ENCODE data around the gene PTPN4.

The PTPN4 gene

DNA sequence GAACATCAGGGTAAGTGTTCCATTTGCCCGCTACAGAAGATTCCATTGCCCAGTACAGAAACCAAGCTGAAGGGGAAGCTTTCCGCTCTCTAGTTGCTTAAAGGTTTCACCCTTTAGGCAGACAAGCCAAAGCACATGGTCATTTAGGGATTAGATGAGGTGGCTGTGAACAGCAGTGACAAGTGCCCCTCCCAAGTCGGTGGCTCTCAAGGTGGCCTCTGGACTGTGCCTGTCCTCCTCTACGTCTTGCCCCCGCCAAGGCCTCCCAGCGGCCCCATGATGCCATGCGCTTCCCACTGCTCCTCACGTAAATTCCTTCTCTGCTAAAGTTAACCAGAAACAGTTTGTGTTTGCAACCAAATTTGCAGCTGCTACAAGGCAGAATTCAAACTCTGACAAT lies 24.2 kb upstream of the PTPN4 start:
- no peak for DNase-seq

DNA sequence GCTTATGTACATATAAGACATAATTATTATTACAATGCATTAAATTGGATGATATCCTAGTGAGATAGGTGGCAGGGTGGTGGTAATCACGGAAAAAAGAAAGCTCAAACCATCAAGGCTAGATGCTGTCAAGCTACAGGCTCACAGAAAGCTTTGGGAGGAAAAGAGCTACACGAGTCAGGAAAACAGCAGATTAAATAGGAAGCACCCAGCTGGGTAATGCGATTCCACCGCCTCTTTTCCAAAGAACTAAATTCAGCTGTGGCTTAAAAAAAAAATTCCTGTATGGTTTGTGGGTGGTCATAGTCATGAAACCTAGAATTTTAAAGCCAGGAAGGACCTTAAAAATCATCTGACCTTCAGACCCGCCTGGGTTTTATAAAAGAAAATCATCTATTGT lies 23.7 kb upstream of the PTPN4 start:
- DNase-seq = no peak

DNA sequence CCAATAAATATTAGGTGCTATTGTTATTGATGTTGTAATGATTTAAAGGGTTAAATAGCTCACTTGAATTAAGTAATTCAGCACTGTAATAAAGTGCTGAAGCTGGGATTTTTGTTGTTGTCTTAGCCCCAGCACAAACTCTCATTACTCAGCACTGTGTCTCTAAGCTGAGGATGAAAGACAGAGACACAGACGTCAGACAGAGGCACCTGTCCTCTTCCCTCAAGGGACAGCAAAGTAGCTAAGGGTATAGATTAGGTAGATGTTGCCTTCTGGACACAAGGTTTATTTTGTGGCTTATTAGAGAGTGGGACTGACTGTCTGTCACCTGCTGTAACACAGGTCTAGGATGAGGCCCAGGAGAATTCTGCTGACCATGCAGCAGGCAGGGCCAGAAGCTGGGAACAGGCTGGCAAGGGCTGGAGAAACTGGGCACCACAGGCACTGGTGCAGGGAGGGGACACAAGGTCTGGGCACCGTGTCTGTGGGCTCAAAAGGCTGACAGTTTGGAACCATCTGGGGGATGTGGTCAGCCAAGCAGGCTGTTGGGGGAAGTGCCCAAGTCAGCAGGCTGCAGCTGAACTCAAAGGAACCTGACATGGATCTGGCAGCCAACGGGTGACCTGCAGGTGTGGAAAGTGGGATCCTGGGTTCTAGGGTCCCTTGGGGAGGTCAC lies 20.0 kb upstream of the PTPN4 start:
- DNase-seq = no peak

DNA sequence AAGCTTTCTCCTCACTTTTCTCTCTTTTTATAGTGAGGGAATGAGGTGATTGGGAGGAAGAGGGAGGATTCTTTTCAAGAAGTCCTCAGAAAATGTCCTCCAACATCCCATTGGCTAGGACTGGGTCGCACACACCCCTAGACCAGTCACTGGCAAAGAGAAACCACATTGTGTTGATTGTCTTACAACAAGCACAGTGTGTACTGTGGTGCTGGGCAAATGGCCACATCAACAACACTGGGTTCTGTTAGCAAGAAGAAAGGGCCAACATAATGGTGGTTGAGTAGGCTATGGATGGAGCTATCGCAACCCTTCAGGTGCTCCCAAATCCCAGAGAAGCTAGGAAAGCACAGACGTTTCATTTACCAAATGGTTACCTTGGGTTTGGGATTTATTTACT lies 18.7 kb upstream of the PTPN4 start:
- no peak for DNase-seq

DNA sequence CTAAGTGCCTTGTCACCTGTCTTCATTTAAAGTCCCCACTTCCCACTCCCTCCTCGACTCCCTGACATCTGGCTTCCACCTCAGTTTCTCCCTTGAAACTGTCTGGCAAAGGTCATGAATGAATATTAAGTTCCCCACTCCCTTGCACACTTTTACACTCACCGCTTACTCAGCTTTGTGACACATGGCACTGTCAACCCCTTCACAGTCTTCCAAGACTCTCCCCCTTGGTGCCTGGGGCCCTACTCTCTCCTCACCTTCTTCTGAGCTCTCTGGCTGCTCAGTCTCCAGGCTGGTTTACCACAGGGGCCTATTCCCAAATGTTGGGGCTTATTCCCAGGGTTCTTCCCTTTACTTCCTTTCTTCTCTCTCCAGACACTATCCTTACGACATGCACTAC lies 17.9 kb upstream of the PTPN4 start:
- no peak for DNase-seq

DNA sequence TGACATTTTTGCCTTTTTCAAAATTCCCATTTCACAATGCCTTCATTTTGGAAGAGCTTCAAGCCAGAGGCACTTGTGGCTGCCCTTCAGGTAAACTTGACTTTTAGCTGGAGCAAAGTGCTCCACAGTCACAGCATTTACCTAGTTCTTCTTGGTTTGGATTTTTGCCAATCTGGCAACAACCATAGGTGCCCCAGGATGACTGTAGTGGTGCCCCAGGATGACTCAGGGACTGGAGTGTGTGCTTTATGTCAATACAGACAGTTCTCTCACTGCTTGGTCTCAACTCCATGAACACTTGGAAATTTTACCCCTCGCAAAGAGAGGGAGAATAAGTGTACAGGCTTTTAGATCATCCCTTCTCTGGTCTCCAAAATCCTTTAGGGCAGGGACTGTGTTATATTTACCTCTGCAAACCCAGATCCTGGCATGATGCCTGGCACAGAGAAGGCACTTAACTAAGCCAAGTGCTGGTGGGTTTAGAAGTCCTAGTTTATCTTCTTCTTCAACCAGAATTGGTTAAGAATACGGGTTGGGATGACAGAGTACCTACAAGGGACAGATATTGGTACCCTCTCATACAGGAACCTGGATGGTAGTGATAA lies 15.3 kb upstream of the PTPN4 start:
- DNase-seq = no peak

DNA sequence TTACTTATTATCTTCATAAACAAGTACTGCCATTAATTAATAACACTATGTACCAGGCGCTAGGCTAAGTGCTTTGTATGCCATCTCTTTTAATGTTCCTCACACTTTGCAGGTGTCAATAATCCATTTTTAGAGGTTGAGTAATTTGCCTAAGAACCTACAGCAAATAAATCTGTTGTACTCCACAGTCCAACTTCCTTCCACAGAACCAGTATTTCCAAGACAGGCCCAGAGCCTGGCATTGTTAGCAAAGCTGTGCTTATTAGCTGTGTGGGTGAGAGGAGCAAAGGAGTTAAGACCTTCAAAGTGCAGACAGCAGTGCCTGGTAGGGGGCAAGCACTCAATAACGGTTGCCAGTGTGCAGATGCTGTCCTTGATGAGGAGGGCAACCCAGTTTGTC lies 14.2 kb upstream of the PTPN4 start:
- no peak for DNase-seq

DNA sequence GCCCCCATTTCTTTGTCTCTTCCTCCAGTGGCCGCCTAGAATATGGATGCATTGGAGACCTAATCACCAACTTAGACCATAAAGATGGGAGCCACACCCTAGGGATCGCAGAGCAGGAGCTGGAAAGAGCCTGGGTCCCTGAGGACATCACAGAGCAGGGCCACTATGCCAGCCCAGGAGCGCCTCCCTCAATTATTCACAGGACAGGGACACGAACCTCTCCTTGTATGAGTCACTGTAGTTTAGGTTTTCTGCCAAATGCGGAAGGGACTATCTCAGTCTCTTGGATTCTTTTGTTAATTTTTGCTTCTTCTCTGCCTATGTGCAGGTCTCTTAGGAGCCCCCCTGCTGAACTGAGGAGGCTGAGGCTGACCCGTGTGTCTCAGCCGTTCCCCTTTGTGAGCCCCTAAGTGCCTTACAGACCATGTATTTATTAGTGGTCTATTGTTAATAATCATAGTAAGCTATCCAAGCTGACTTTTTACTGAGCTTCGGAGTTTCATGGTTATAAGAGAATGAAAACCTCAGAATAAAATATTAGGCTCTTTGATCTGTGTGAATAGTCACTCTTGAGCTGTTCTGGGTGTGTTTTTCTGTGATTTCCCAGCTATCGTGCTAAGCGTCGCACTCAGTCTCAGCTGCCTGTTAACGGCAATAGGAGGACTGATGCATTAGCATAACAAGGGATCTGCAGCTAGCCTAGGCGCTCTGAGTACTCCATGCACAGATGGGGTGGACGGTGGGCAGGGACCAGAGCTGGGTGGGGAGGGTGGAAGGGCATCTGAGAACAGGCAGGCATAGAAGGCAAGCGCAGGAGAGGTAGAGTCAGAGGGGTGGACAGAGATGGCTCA lies 12.7 kb upstream of the PTPN4 start:
- no peak for DNase-seq

DNA sequence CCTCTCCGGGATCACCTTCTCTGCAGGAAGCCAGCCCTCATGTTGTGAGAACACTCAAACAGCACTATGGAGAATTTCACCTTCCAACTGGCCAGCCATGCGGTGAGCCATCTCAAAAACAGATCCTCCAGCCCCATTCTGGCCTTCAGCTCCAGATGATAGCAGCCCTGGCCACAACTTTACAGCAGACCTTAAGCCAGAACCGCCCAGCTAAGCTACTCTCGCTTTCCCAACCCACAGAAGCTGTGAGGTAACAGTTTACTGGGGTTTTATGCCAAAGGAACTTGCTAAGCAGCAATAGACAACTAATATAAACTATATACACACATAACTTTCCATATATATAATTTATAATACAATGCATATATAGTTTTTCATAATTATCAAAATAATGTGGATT lies 11.6 kb upstream of the PTPN4 start:
- DNase-seq = no peak

DNA sequence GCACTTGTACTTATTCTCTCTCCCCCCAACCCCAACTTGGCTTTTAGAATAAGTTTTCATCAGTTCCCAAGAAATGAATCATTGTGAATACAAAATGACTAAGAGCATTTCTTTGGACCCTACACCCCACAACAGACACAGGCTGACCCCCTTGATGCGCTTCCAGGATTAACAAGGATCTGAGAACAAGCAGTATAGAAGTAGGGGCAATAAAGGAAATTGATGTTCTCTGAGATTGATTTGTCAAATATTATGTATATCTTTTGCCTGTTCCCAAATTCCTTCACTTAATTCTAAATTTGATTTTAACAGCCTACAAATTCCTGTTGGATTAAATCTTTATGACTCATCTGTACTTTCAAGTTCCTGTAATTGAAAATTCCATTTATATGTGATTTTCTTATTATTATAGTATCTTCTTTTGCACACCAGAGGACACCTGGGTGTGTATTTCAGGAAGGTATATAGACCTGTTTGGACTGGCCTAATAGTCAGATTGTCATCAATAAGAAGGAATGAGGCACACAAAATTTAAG lies 10.2 kb upstream of the PTPN4 start:
- no peak for DNase-seq

DNA sequence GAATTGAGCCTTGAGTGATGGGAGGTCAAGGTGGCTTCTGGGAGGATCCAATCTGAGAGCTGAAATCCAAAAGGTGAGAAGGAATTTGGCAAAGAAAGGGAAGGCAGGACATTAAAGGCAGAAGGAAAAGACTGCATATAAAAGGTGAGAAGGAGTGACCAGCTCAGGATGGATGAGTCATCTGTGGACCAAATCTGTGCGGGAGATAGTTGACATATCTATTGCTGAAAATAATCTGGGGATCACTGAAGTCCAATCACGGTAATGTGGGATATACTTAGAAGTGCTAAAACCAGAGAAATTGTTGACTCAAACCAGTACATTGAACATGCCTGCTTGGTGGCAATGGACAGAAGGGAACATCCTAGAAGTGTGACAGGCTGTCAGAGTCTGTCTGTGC lies 8.0 kb upstream of the PTPN4 start:
- DNase-seq = no peak

DNA sequence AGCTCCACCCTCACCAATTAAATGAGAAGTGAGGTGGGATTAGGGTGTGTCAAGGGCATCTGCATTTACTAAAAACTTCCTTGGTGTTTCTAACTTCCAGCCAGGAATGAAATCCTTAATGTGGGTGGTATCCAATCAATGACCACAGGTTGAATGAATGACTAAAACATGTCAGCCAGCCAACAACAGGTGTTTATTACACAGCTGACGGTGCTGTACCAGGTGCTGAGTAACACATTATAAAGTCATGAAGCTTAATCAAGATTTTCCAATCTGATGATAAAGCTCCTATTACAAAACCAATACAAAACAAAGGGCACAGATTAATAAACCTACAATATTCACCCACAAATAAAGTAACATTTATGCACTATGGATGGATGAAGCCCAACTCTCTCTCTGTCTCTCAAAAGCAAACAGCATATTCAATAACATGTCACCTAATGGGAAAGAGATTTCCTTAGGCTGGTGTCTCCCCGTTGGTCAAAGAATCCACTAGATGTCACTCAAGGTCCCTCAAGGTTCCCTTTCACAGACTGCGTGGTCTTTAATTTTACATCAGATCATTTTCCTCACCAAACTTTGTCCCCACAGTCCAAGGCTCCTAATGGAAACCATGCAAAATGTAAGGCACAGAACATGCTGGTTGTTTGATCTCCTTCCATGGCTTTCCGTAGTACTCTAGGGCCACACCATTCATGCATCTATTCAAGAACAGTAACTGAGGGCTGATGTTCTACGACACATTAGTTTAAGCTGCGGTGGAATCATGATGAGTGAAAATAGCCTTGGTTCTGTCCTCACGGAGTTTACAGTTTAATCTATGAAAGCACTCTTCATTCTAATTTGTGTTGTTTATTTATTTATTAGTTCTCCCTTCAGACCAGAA lies 6.4 kb upstream of the PTPN4 start:
- DNase-seq = peak; percentile 32

DNA sequence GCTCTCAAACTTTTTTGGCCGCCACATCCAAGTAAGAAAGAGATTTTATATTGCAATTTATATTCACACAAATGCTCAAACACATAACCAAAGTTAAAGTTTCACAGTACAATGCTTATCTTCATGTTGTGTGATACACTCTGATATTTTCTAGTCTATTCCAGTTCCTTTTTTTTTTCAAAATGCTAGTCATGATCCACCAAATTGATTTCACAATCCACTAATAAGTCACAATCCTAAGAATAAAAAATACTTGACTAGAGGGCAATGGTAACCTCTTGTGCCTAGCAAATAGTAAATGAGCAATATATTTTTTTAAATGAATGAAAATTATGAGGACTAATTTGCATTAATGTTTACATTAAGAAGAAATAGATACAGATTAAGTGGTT lies 5.8 kb upstream of the PTPN4 start:
- no peak for DNase-seq

DNA sequence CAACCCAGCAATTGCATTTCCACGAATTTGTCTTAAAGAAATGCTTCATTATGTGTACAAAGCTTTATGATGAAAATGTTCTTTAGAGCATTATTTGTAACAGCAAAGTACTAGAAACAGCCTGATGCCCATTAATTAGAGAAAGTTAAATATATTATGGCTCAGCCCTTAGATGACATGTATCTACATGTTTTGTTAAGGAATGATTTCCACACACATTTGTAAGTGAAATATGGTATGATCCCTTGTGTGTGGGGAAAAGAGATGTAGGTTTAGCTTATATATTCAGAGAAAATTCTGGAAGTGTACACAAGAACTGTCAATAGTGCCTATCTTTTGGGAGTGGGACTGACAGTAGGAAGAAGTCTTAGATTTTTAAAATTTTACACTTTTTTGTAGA lies 3.8 kb upstream of the PTPN4 start:
- no peak for DNase-seq

DNA sequence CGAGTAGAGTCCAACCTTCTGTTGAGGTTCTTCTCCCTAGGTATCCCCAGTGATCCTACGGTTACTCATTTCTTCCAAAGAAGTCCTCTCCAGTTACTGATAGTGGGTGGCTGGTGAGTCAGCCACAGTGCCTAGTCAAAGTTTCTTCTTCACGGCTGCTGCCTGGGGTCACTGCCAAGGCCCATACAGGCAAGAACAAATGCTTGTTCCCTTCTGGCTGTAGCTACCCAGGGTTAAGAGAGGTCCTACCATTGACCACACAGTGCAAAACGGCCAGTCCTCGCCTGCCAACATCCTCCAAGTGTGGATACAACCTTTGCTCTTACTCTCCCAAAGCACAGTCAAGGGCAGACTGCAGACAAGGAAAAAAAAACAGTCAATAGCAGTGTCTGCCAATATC lies 2.9 kb upstream of the PTPN4 start:
- no peak for DNase-seq

DNA sequence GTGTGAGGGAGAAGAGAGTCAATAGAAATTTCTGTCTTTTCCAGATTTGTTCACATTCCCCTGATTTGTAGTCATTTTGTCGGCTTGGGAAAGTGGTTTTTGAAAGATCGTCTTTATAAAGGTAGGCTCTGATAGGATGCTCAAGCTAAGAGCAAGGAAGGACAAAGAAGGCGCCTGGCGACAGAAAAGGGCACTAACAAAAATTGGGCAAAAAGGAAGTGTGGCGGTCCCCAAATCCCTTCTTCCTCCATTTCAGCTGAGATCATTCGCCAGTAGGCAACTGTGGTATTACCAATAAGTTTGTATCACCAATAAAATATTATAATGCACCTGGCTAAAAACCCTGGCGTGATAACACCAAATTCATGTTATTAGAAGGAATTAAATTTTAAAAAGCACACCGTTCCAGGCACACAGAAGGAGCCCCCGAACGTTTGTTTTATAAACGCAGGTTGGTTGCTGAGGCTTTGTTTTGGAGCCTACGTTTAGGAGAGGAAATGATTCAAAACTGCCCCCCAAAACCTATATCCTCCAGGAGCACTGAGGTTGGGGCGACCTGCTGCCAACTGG lies 756 bp upstream of the PTPN4 start:
- DNase-seq = no peak

DNA sequence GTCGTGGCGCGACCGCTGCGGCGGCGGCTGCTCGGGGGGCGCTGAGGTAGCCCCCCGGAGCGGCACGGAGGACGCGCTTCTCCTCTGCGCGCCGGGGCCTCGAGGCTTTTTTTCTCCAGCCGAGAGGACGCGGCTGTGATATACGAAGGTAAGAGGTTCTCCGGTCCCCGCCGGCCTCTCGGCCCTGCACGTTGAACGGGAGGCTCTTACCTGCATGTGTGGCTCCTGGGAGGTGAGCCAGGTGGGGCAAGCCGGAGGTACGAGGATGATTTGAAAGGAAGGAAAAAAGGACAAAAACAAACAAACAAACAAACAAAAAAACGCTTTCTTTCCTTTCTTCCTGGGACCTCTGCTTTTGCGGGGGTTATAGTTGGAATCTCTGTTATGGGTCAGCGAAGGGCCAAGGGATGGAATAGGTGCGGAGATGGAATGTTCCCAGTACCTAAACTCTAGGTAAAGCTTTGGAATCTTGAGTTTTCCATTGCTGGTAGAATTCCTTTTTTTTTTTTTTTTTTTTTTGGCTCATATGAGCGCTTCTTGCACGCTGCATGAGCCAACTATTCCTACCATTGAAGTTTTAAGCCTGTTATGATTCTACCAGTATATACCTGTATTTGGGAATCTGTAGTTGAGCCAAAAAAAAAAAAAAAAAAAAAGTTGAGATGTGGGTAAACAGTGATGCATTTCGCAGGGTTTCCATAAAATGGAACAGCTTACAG lies 674 bp downstream of the PTPN4 start:
- DNase-seq = peak; percentile 56

DNA sequence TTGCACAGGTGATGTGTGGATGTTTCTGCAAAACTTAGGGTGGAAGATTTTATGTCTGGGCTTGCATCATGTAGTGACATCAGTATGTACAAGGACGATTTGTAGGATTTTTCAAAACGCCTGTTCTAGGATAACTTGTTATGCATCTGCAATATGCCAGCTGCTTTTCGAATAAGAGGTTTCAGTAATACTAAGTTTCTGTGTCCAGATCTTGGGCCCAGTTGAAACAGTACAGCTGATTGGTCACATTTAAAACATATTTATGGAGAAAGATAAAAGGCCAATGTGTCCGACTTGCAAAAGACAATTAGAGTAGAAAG lies 1.2 kb downstream of the PTPN4 start:
- peak; percentile 37 for DNase-seq

DNA sequence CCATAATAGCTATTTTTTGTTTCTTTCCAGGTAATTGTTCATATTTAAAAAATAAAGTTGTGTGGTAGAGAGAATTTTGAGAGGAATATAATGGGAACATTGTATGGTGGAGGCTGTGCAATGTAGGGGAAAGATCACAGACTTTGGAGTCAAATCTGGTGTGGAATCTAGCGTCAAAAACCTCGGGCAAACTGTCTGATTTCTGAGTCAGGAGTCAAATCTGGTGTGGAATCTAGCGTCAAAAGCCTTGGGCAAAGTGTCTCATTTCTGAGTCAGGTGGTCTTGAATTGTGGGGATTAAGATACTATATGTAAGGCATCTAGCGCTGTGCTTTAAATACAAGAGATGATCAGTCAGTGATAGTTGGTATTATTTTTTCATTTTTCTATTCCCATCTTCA lies 5.1 kb downstream of the PTPN4 start:
- DNase-seq = no peak

DNA sequence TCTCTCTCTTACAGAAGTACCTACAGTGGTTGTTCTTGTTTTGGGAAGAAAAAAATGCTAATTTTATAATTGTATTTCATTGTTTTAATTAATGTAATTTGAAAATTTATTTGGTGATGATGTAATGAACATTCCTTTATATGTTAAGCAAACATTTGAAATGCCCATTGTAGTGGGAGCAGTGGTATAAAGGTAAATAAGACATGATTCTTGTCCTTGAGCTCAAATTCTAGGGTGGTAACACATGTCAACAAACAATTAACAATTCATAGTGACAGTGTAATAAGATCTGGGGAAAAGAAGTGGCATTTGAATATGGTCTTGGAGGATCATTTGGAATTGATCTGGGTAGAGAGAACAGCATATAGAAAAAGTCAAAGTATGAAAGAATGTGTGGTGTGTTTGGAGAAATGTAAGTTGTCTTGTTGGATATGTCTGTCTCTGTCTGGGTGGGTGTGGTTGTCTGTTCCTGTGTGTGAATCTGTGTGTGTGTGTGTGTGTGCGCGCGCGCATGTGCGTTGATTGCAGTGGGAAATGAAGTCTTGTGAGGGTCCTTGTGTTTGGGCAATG lies 5.8 kb downstream of the PTPN4 start:
- DNase-seq = no peak

DNA sequence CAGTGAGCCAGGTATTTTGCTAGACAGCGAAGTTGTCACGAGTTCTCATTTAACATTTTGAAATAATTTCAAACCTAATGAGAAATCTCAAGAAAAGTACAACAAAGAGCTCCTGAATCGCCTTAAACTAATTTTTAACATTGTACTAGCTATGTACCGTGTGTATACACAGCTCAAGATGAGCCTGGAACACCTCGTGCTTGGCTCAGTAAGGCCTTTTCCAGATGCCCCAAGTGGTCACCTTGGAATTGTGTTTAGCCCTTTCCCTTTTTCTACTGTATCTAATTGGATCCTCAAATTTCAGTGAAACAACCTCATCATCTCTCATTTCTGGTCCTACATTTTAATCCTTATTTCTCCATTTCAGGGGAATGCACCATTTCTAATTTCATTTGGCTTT lies 7.2 kb downstream of the PTPN4 start:
- no peak for DNase-seq

DNA sequence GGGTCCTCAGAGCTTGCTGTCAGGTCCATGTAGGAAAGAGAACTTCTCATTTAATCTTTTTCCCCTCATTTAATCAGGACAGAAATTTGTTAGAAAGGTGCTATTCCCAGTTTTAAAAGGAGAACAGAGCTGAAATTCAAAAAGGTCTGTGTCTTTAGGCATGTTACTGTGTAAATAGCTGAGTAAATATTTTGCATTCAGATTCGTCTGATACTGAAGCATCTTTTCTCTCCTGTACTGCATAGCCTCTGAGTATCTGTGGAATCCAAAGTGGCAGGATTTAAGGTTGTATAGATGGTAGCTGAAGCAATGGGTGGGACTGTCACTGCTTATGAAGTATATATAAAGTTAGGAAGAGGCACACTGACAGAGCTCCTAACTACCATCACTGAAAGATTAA lies 9.0 kb downstream of the PTPN4 start:
- no peak for DNase-seq

All from NCI-H526 treated with DMSO at 0.1 percent for 48 hours (cell line).